ENCODE measurements around the gene FZR1. TPM values are rescaled to one million over a fixed set of nuclear protein-coding genes. Genes with fewer than 3 reads are reported as not detected.

Gene FZR1
- total RNA-seq (2021), result 46.0 and 51.4 TPM in 2 replicates
- long read RNA-seq, full-length matches to known transcripts, result 3 of 20 reads
- long read RNA-seq, partial matches to known transcripts, result 9 of 20 reads
- long read RNA-seq, other reads (novel, unspliced or antisense), result 8 of 20 reads

DNA sequence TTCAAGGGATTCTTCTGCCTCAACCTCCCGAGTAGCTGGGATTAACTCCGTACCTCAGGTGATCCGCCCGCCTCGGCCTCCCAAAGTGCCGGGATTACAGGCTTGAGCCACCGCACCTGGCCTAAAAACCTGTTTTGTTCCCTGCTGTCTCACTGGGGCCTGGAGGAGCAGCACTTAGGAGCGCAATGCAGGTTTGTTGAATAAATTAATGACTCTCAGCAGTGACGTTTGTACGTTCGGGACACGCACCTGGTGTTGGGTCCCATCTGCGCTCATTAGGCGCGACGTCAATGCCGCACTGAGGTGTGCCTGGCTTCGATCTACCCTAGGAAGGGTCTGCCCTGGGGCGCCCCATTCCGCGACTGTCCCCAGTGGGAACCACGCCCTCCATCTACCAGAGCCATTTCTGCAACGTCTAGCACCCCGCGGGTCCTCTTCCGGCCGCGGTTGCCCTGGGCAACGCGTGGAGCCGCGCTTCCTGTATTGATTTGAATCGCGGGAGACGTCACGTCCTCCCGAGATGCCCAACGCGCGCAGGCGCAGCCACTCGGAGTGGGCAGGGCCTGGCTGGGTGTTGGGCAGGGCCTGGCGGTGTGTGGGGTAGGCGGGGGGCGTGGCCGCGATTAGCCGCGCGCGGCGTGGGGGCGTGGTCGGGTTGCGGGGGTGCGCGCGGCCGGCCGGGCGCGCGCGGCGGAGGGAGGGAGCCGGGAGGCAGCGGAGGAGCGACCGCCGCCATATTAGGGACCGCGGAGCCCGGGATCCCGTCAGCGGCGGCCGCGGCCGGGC lies at the start of gene FZR1:
TSS of gene FZR1 (plus strand) at position 714 of the 786 bp plus-strand sequence. CDS start 16,679 bp downstream, outside the sequence.
- Histone ChIP-seq H2BK12ac (ENCODE audit: insufficient read length, low read depth, low read length) (no peak within 1 kb of the TSS), H4K20me1 (ENCODE audit: control insufficient read depth, insufficient read depth, insufficient read length) (no peaks in the 10 kb centered on the region), H4K91ac (ENCODE audit: insufficient read length, low read depth, low read length) (no peak within 1 kb of the TSS), H3K27ac (ENCODE audit: insufficient read length, low read depth, low read length) (peak within 1 kb of the TSS; percentile 14), H3K14ac (ENCODE audit: insufficient read depth, low read length) (peak within 1 kb of the TSS; percentile 81), H2AFZ (ENCODE audit: low read length) (no peak within 1 kb of the TSS), H3K79me1 (ENCODE audit: insufficient read depth, low read depth, low read length, poor library complexity, severe bottlenecking) (no peaks in the 10 kb centered on the region), H3K9ac (ENCODE audit: extremely low read depth, insufficient read length, low read length) (peak within 1 kb of the TSS; percentile 41), H3K23me2 (ENCODE audit: insufficient read length, low read depth, low read length, poor library complexity, severe bottlenecking) (peaks cover 15% of the 10 kb centered on the region), H4K5ac (ENCODE audit: insufficient read length, low read depth, low read length) (no peak within 1 kb of the TSS), H3K27me3 (ENCODE audit: insufficient read depth, low read length) (no peaks in the 10 kb centered on the region), H3K18ac (ENCODE audit: insufficient read length, low read depth, low read length) (peak within 1 kb of the TSS; percentile 88), H3K56ac (ENCODE audit: insufficient read length, low read depth, low read length) (no peak within 1 kb of the TSS), H4K8ac (replicated peaks; ENCODE audit: insufficient read length, low read depth, low read length) (no peak within 1 kb of the TSS), H3K9me3 (ENCODE audit: control insufficient read depth, low read depth, low read length) (no peaks in the 10 kb centered on the region), H2BK15ac (ENCODE audit: low read depth, low read length) (no peak within 1 kb of the TSS), H3K4me1 (ENCODE audit: insufficient read depth, low read length) (no peaks in the 10 kb centered on the region), H3K23ac (ENCODE audit: insufficient read length, low read depth, low read length) (no peak within 1 kb of the TSS), H3K4me2 (ENCODE audit: insufficient read depth, insufficient read length, low read length) (peak within 1 kb of the TSS; percentile 86), H3K79me2 (ENCODE audit: insufficient read depth, low read length) (peaks cover 1% of the 10 kb centered on the region; the same call in 1 of the 2 replicates), H2BK20ac (ENCODE audit: low read depth, low read length, poor library complexity, severe bottlenecking) (no peak within 1 kb of the TSS), H3T11ph (ENCODE audit: low read length) (no peak within 1 kb of the TSS), H2BK120ac (ENCODE audit: low read depth, low read length, poor library complexity, severe bottlenecking) (no peak within 1 kb of the TSS), H2AK5ac (ENCODE audit: insufficient read length, low read length) (no peak within 1 kb of the TSS), H3K4ac (ENCODE audit: low read depth, low read length) (no peak within 1 kb of the TSS), H2BK5ac (ENCODE audit: insufficient read length, low read length) (no peak within 1 kb of the TSS)
- H3K36me3 Mint-ChIP-seq (ENCODE audit: insufficient read depth in 1 of 3, low read depth in 3 of 3), result peaks cover 10 to 22% (median 19%) of the 10 kb centered on the region in 3 experiments; a peak in 6 of 7 replicates
- no peak for TF ChIP-seq CTCF (conservative IDR thresholded peaks at IDR 0.05)
- DNase-seq, result peak; percentile 98
- no peaks in the 10 kb centered on the region; a peak in 1 of 5 replicates for H3K9me3 Mint-ChIP-seq
- H3K27ac Mint-ChIP-seq, result peak within 1 kb of the TSS; percentile 97 to 99 (median 99)
- no peaks in the 10 kb centered on the region for H3K27me3 Mint-ChIP-seq (ENCODE audit: low read depth)
- H3K4me3 Mint-ChIP-seq, result peak within 1 kb of the TSS; percentile 79 to 93
- peaks cover 18 to 43% of the 10 kb centered on the region in 2 experiments for H3K4me1 Mint-ChIP-seq
- no CpG with 5 or more reads among the region's 79 CpGs for WGBS (ENCODE audit: extremely low coverage, insufficient read length, low lambda C conversion rate)

Data from H9 (cell line).